Measurements from ENCODE around the gene LAMB2. TPM values are rescaled to one million over a fixed set of nuclear protein-coding genes. Genes with fewer than 3 reads are reported as not detected.
A peak's percentile ranks its signal among the peaks of the same experiment; 100 is the strongest.

Gene LAMB2
- total and polyA plus RNA-seq, 10 donors: 97.7 to 376 (median 274) TPM

GRCh38 chr3:49076116-49076515 is 56.7 kb downstream of the LAMB2 start:
- peaks cover 3 to 88% (median 76%) of the 10 kb centered on the region in 6 donors for H3K36me3 ChIP-seq
- H3K4me3 ChIP-seq: no peak overlapping the region
- no peaks in the 10 kb centered on the region for H3K9me3 ChIP-seq
- TF ChIP-seq CTCF (IDR thresholded peaks at IDR 0.05 in 8 of 11, conservative IDR thresholded peaks at IDR 0.05 in 3 of 11) (no peak), POLR2AphosphoS5 (IDR thresholded peaks at IDR 0.05) (peak in 2 of 3 donors; percentile 18 to 60), POLR2A (IDR thresholded peaks at IDR 0.05) (no peak)
- 96 to 98% (median 97%) methylated on average over 13 of the region's 13 CpGs for WGBS, 5 donors
- intact Hi-C loops (cut with DNase I; ENCODE audit: low total_unique reads): no loop called here
- no peak for DNase-seq
- H3K27me3 ChIP-seq (replicated peaks in 1 of 7): no peaks in the 10 kb centered on the region
- peaks cover 0 to 30% (median 5%) of the 10 kb centered on the region in 6 donors for H3K4me1 ChIP-seq
- no peak overlapping the region for H3K27ac ChIP-seq

Small RNA genes lying within 50 kb of the gene (microRNA-seq; reads per million reads assigned to microRNA genes)
- 0 reads per million in 3 donors for gene MIR6890

Small RNA genes lying within 50 kb of the gene (small RNA-seq; reads per million reads assigned to genes)
- 0 reads per million in 4 donors for gene RN7SL182P

Other genes with a start within 250 kb of the LAMB2 start
- 10 to 100 TPM; 13.0 to 51.2 (median 26.8) TPM for gene SLC25A20, start 234.2 kb downstream of the LAMB2 start, total RNA-seq
- gene SLC25A20, start 234.2 kb downstream of the LAMB2 start, polyA plus RNA-seq: 10 to 100 TPM; 16.1 to 31.7 (median 17.0) TPM
- 100 to 1,000 TPM in 4 of 7 donors, 10 to 100 TPM in 3; 92.3 to 112 (median 101) TPM for gene ARIH2, start 214.2 kb downstream of the LAMB2 start, total RNA-seq
- 10 to 100 TPM; 25.2 to 53.3 (median 32.3) TPM for gene ARIH2, start 214.2 kb downstream of the LAMB2 start, polyA plus RNA-seq
- 10 to 100 TPM; 27.3 to 49.3 (median 32.6) TPM for gene P4HTM, start 142.8 kb downstream of the LAMB2 start, total RNA-seq
- gene P4HTM, start 142.8 kb downstream of the LAMB2 start, polyA plus RNA-seq: 10 to 100 TPM; 20.8 to 37.2 (median 25.7) TPM
- gene WDR6, start 125.7 kb downstream of the LAMB2 start, total RNA-seq: 100 to 1,000 TPM; 109 to 171 (median 141) TPM
- 100 to 1,000 TPM in 2 of 3 donors, 10 to 100 TPM in 1; 96.9 to 169 (median 161) TPM for gene WDR6, start 125.7 kb downstream of the LAMB2 start, polyA plus RNA-seq
- gene DALRD3, start 114.5 kb downstream of the LAMB2 start, total RNA-seq: 10 to 100 TPM; 16.4 to 27.5 (median 22.3) TPM
- 10 to 100 TPM; 28.5 to 32.0 (median 30.1) TPM for gene DALRD3, start 114.5 kb downstream of the LAMB2 start, polyA plus RNA-seq
- gene NDUFAF3, start 110.9 kb downstream of the LAMB2 start, total RNA-seq: 10 to 100 TPM; 63.8 to 98.5 (median 80.1) TPM
- 10 to 100 TPM; 69.1 to 88.4 (median 77.4) TPM for gene NDUFAF3, start 110.9 kb downstream of the LAMB2 start, polyA plus RNA-seq
- 100 to 1,000 TPM in 2 of 7 donors, 10 to 100 TPM in 5; 84.4 to 104 (median 90.8) TPM for gene IMPDH2, start 103.7 kb downstream of the LAMB2 start, total RNA-seq
- 100 to 1,000 TPM in 2 of 3 donors, 10 to 100 TPM in 1; 99.2 to 127 (median 102) TPM for gene IMPDH2, start 103.7 kb downstream of the LAMB2 start, polyA plus RNA-seq
- 100 to 1,000 TPM in 5 of 7 donors, 10 to 100 TPM in 2; 88.2 to 127 (median 105) TPM for gene QRICH1, start 39.0 kb downstream of the LAMB2 start, total RNA-seq
- gene QRICH1, start 39.0 kb downstream of the LAMB2 start, polyA plus RNA-seq: 10 to 100 TPM; 35.9 to 48.4 (median 47.6) TPM
- gene QARS1, start 28.3 kb downstream of the LAMB2 start, total RNA-seq: 100 to 1,000 TPM; 174 to 238 (median 212) TPM
- 100 to 1,000 TPM; 206 to 329 (median 239) TPM for gene QARS1, start 28.3 kb downstream of the LAMB2 start, polyA plus RNA-seq
- 100 to 1,000 TPM in 2 of 7 donors, 10 to 100 TPM in 5; 59.5 to 108 (median 64.8) TPM for gene USP19, start 12.2 kb downstream of the LAMB2 start, total RNA-seq
- 10 to 100 TPM; 14.1 to 26.7 (median 17.2) TPM for gene USP19, start 12.2 kb downstream of the LAMB2 start, polyA plus RNA-seq
- 10 to 100 TPM; 20.5 to 45.4 (median 28.8) TPM for gene CCDC71, start 33.3 kb upstream of the LAMB2 start, total RNA-seq
- gene CCDC71, start 33.3 kb upstream of the LAMB2 start, polyA plus RNA-seq: 10 to 100 TPM in 2 of 3 donors, 1 to 10 TPM in 1; 9.9 to 19.1 (median 16.3) TPM
- gene KLHDC8B, start 38.5 kb upstream of the LAMB2 start, total RNA-seq: 10 to 100 TPM; 18.6 to 29.2 (median 21.9) TPM
- 10 to 100 TPM; 10.5 to 21.3 (median 19.5) TPM for gene KLHDC8B, start 38.5 kb upstream of the LAMB2 start, polyA plus RNA-seq
- 10 to 100 TPM in 3 of 7 donors, 1 to 10 TPM in 4; 7.6 to 15.0 (median 9.3) TPM for gene C3orf62, start 144.2 kb upstream of the LAMB2 start, total RNA-seq
- 1 to 10 TPM; 4.1 to 8.1 (median 8.0) TPM for gene C3orf62, start 144.2 kb upstream of the LAMB2 start, polyA plus RNA-seq
- 100 to 1,000 TPM in 2 of 7 donors, 10 to 100 TPM in 5; 48.9 to 107 (median 84.5) TPM for gene USP4, start 207.0 kb upstream of the LAMB2 start, total RNA-seq
- 10 to 100 TPM; 28.1 to 52.2 (median 33.4) TPM for gene USP4, start 207.0 kb upstream of the LAMB2 start, polyA plus RNA-seq
- gene GPX1, start 225.3 kb upstream of the LAMB2 start, total RNA-seq: 100 to 1,000 TPM; 252 to 415 (median 300) TPM
- gene GPX1, start 225.3 kb upstream of the LAMB2 start, polyA plus RNA-seq: 100 to 1,000 TPM; 360 to 652 (median 488) TPM